Sigmoid colon (tissue), 7 donors: ENCODE data around the gene ARVCF. TPM values are rescaled to one million over a fixed set of nuclear protein-coding genes. Genes with fewer than 3 reads are reported as not detected.

Experiments
- DNase-seq: peaks from one replicate; pipeline ENCODE4 v3.0.0-alpha.2; 2019
- H3K27ac ChIP-seq, 4 donors: fragments of 200-600 bp; sonication (generic); one replicate each; pipeline ENCODE4 v1.5.1; 2016 to 2019; ENCODE audit warnings: mild to moderate bottlenecking in 1 of 4
- H3K27me3 ChIP-seq, 3 donors: fragments of 200-600 bp; sonication (generic); one replicate each; pipeline ENCODE4 v1.5.1; 2019; ENCODE audit warnings: mild to moderate bottlenecking in 1 of 3
- H3K36me3 ChIP-seq, 4 donors: fragments of 200-600 bp; sonication (generic); one replicate each; pipeline ENCODE4 v1.5.1; 2016 to 2019
- H3K4me1 ChIP-seq, 4 donors: fragments of 200-600 bp; sonication (generic); one replicate each; pipeline ENCODE4 v1.5.1; 2017 to 2019
- H3K4me3 ChIP-seq, 4 donors: fragments of 200-600 bp; sonication (generic); one replicate each; pipeline ENCODE4 v1.5.1; 2017 to 2019; ENCODE audit warnings: mild to moderate bottlenecking in 2 of 4, moderate library complexity in 1 of 4
- H3K9me3 ChIP-seq, 4 donors: fragments of 200-600 bp in 3 of 4; sonication (generic) in 3 of 4; one replicate each; pipeline versions ENCODE4 v1.5.1 to v1.6.1; 2013 to 2019
- EP300 ChIP-seq, 4 donors: sonication (generic); formaldehyde crosslinking; IDR thresholded peaks; one replicate each; pipeline ENCODE4 v1.6.1; 2017; ENCODE audit warnings: antibody characterized with exemption in 4 of 4
- POLR2A ChIP-seq, 2 donors: fragments of 450-650 bp; IDR thresholded peaks; one replicate each; pipeline ENCODE4 v1.6.1; 2016; ENCODE audit warnings: antibody characterized with exemption in 2 of 2, mild to moderate bottlenecking in 2 of 2, moderate library complexity in 2 of 2
- POLR2AphosphoS5 ChIP-seq, 4 donors: sonication (generic); formaldehyde crosslinking; IDR thresholded peaks; one replicate each; pipeline ENCODE4 v1.6.1; 2017; ENCODE audit warnings: antibody characterized with exemption in 4 of 4
- WGBS, 2 donors: extraction: QIAGEN DNeasy Blood & Tissue Kit; methylation state at CpG; one replicate each; pipeline ENCODE4 v1.1.7; 2013; 5-methylcytosine and 5-hydroxymethylcytosine counted together
- intact Hi-C: fragments of 100-400 bp; cut with DNase I; formaldehyde crosslinking; loops from one replicate; pipeline ENCODE4 v1.15.1; 2023
- polyA plus RNA-seq, 3 donors: library from polyadenylated mRNA; stranded (reverse); fragments of 200-250 nt; gene quantifications; one replicate each; pipeline ENCODE4 v1.2.3, GENCODE V29; 2013
- total RNA-seq, 4 donors: library from RNA; depleted of rRNA; stranded (reverse); fragments of >200 nt; gene quantifications; one replicate each; pipeline ENCODE4 v1.1.0, GENCODE V29; 2016
- TF ChIP-seq, protein P1 (sequence below), 4 experiments: fragments of 450-650 bp in 3 of 4; fragments of 200-600 bp in 1 of 4; IDR thresholded peaks; one replicate each; pipeline ENCODE4 v1.5.1; 2016 to 2019; ENCODE audit warnings: antibody characterized with exemption in 4 of 4, mild to moderate bottlenecking in 3 of 4, moderate library complexity in 2 of 4
- donor health status: healthy with polysubstance abuse.
- donor health status: Bipolar disorder and iron deficiency.
- donor health status: healthy.

ARVCF gene
- total and polyA plus RNA-seq, 7 donors = 3.9 to 33.8 (median 14.6) TPM

DNA sequence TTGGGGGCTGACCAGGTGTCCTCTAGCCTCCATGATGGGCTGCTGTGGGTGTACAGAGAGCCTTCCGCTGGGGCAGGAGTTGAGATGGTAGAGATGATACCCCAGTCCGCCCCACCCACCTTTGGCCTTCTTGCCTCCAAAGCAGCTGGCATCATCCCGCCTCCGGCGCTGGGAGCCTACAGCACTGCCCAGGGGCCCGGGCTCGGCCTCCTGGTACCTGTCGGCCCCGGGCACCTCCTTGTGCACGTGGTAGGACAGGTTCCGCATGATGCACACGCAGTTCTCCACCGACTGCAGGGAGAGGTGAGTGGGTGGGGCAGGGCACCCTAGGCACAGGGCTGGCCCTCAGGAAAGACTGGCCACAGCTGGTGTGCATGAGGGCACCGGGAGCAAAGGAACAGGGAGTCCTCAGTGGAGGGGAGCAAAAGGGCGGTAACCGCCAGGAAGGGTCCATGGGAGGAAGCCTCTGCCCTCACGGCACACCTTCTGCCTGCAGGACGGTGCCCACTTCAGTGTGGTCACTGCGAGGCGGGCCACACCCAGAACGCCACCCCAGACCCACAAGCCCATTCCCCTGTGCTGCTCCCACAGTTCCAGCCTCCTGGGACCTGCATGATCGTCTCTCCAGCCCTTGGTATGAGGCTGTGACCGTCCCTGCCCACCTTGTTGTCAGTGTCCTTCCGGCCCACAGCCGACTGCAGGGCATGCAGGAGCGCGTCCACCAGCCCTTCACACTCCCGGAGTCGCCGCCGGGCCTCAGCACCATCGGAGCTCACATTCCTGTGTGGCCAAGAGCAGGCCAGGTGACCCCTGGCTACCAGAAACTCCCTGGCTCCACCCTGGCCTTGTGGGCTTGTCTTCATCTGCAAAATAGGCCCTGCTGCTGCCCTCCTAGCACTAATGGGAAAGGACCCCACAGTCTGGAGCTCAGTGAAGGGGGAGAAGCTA, 39.1 kb downstream of the ARVCF start:
- H3K36me3 ChIP-seq = peaks cover 0 to 55% (median 11%) of the 10 kb centered on the region in 4 donors
- no peaks in the 10 kb centered on the region for H3K27me3 ChIP-seq
- no peaks in the 10 kb centered on the region for H3K9me3 ChIP-seq
- H3K27ac ChIP-seq = no peak overlapping the region
- peaks cover 0 to 17% (median 8%) of the 10 kb centered on the region in 4 donors for H3K4me1 ChIP-seq
- no peak for DNase-seq
- TF ChIP-seq POLR2AphosphoS5 (IDR thresholded peaks at IDR 0.05) = no peak
- TF ChIP-seq, protein P1, sequence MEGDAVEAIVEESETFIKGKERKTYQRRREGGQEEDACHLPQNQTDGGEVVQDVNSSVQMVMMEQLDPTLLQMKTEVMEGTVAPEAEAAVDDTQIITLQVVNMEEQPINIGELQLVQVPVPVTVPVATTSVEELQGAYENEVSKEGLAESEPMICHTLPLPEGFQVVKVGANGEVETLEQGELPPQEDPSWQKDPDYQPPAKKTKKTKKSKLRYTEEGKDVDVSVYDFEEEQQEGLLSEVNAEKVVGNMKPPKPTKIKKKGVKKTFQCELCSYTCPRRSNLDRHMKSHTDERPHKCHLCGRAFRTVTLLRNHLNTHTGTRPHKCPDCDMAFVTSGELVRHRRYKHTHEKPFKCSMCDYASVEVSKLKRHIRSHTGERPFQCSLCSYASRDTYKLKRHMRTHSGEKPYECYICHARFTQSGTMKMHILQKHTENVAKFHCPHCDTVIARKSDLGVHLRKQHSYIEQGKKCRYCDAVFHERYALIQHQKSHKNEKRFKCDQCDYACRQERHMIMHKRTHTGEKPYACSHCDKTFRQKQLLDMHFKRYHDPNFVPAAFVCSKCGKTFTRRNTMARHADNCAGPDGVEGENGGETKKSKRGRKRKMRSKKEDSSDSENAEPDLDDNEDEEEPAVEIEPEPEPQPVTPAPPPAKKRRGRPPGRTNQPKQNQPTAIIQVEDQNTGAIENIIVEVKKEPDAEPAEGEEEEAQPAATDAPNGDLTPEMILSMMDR (IDR thresholded peaks at IDR 0.05) = no peak
- WGBS, 2 donors = 87 to 94% methylated on average over 32 of the region's 32 CpGs
- H3K4me3 ChIP-seq = no peak overlapping the region
- intact Hi-C loops = loop anchor here (10.0 kb wide), 1 partner anchor 107 kb away; the partner anchor contains the start of gene DGCR8

DNA sequence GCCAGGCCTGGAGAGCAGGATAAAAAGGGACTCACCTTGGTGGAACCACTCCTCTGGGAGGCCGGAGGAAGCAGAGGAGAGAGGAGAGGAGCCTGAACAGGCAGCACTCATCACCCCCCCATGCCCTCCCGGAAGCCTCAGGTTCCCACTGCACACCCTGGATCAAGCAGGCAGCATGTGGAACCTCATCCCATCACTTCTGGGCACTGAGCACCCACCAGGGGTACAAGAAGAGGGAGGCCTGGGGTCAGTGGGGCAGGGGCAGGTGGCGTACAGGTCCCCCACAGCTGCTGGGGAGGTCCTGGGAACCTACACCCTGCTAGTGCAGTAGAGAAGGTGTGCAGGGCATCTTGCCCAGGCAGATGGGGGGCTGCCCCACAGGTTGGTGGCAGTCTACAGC, 40.0 kb downstream of the ARVCF start:
- DNase-seq = no peak
- no peaks in the 10 kb centered on the region for H3K9me3 ChIP-seq
- no peaks in the 10 kb centered on the region for H3K27me3 ChIP-seq
- H3K27ac ChIP-seq = no peak overlapping the region
- TF ChIP-seq POLR2AphosphoS5 (IDR thresholded peaks at IDR 0.05) (no peak), POLR2A (IDR thresholded peaks at IDR 0.05) (no peak), EP300 (IDR thresholded peaks at IDR 0.05) (no peak)
- TF ChIP-seq, protein P1 (IDR thresholded peaks at IDR 0.05) = no peak
- WGBS, 2 donors = 87 to 94% methylated on average over 3 of the region's 3 CpGs
- H3K36me3 ChIP-seq = peaks cover 0 to 63% (median 11%) of the 10 kb centered on the region in 4 donors
- H3K4me3 ChIP-seq = no peak overlapping the region
- intact Hi-C loops = loop anchor here (10.0 kb wide), 1 partner anchor 108 kb away; the partner anchor contains the start of gene DGCR8
- H3K4me1 ChIP-seq = peaks cover 0 to 17% (median 8%) of the 10 kb centered on the region in 4 donors

DNA sequence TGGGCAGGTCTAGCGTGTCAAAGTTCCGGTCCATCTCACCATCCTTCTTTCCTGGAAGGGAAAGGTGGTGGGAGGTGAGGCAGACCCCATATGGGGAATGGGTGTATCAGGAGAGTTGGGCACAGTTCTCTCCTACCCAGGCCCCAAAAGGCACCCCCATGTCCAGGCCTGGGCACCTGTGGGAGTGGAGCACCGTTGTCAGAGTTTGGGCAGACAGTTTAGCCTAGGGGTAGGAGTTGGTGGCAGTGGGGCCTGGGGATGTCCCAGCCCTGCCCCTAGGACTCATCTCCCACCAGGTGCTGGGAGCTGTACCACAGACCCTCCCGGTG, 41.0 kb downstream of the ARVCF start:
- Histone ChIP-seq H3K4me1 (peaks cover 0 to 20% (median 13%) of the 10 kb centered on the region in 4 donors), H3K27ac (peak overlapping the region in 2 of 4 donors; percentile 30 to 43), H3K27me3 (no peaks in the 10 kb centered on the region), H3K9me3 (no peaks in the 10 kb centered on the region), H3K4me3 (no peak overlapping the region), H3K36me3 (peaks cover 0 to 58% (median 9%) of the 10 kb centered on the region in 4 donors)
- intact Hi-C loops = loop anchor here (10.0 kb wide), 1 partner anchor 109 kb away; the partner anchor contains the start of gene DGCR8
- TF ChIP-seq POLR2A (IDR thresholded peaks at IDR 0.05) (no peak), POLR2AphosphoS5 (IDR thresholded peaks at IDR 0.05) (no peak), EP300 (IDR thresholded peaks at IDR 0.05) (no peak)
- TF ChIP-seq, protein P1 (IDR thresholded peaks at IDR 0.05) = no peak
- no peak for DNase-seq
- WGBS, 2 donors = 75 to 92% methylated on average over 4 of the region's 4 CpGs

DNA sequence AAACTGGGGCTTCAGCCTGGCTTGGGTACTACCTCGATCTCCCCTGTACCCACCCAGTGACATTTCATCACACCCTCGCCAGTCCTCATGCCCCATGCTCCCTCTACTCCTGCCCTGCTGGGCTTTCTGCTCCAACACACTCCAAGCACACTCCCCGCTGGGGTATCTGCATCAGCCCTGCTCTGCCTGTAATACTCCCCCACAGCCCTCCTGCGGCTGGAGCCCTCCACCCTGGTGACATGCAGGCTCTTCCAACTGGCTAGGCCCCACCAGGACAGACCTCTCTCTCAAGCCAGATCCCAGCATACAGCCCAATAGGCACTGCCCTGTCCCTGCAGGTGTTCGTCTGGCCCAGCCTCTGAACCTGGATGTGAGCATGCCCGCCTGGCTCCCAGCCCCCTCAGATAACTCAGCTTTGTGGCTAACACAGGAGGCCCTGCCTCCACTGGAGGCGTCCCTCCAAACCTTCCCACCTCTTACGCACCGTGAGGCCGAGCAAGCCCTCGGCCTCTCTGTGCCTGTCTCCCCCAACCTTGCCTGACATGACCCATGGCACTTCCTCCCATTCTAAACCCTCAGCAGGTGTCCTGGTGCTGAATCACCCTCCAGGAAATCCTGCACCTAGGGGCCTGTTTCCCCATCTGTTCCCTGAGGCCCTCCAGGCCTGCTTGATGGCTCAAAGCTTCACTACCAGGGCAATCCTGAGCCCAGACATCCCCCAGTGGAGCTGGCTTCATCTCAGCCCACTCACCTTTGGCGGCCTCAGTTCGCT, 41.5 kb downstream of the ARVCF start:
- H3K4me3 ChIP-seq = no peak overlapping the region
- H3K36me3 ChIP-seq = peaks cover 0 to 54% (median 7%) of the 10 kb centered on the region in 4 donors
- intact Hi-C loops = loop anchor here (10.0 kb wide), 1 partner anchor 110 kb away; the partner anchor contains the start of gene DGCR8
- WGBS, 2 donors = 54 to 77% methylated on average over 13 of the region's 13 CpGs
- H3K4me1 ChIP-seq = peaks cover 0 to 22% (median 16%) of the 10 kb centered on the region in 4 donors
- H3K9me3 ChIP-seq = no peaks in the 10 kb centered on the region
- no peaks in the 10 kb centered on the region for H3K27me3 ChIP-seq
- TF ChIP-seq EP300 (IDR thresholded peaks at IDR 0.05) = no peak
- no peak for TF ChIP-seq POLR2AphosphoS5 (IDR thresholded peaks at IDR 0.05)
- no peak for TF ChIP-seq POLR2A (IDR thresholded peaks at IDR 0.05)
- TF ChIP-seq, protein P1 (IDR thresholded peaks at IDR 0.05) = no peak
- peak overlapping the region in 2 of 4 donors; percentile 30 to 43 for H3K27ac ChIP-seq
- no peak for DNase-seq
